ENCODE results near the gene EPHA7.

Gene EPHA7

GRCh38 chr6:93419304-93420162, at the start of gene EPHA7:
EPHA7 (minus strand) TSS chr6:93419559; CDS start chr6:93419341, 218 bp downstream.
- no peak for DNase-seq (ENCODE audit: low read depth)

- DNase-seq (ENCODE audit: low read depth): no peak
Observed at GRCh38 chr6:93468291-93468690, 48.9 kb upstream of the EPHA7 start.

- no peak for DNase-seq (ENCODE audit: low read depth)
Observed at GRCh38 chr6:93454533-93454932, 35.2 kb upstream of the EPHA7 start.

- DNase-seq (ENCODE audit: low read depth): no peak
Observed at GRCh38 chr6:93453956-93454355, 34.6 kb upstream of the EPHA7 start.

DNA sequence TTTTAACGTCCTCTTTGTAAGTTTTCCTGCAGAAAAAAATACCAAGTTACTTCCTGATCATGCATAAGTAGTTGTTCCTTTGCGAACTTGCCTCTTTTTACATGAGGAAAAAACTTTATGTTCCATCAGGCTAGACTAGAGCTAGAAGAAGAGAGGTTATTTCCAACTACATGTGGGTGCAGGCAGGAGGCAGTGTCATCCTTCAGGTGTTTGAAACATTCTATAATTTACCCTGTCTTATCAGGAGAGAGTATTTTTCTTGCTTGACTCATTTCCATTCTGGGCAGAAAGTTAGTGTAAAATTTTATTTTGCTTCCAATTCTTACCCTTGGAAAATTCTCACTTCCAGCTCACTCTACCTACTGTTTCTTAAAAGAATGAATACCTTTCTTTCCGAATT, 28.5 kb upstream of the EPHA7 start:
- no peak for DNase-seq (ENCODE audit: low read depth)

- no peak for DNase-seq (ENCODE audit: low read depth)
Observed at GRCh38 chr6:93437491-93437890, 18.1 kb upstream of the EPHA7 start.

- DNase-seq (ENCODE audit: low read depth): no peak
Observed at GRCh38 chr6:93433592-93433991, 14.2 kb upstream of the EPHA7 start.

DNA sequence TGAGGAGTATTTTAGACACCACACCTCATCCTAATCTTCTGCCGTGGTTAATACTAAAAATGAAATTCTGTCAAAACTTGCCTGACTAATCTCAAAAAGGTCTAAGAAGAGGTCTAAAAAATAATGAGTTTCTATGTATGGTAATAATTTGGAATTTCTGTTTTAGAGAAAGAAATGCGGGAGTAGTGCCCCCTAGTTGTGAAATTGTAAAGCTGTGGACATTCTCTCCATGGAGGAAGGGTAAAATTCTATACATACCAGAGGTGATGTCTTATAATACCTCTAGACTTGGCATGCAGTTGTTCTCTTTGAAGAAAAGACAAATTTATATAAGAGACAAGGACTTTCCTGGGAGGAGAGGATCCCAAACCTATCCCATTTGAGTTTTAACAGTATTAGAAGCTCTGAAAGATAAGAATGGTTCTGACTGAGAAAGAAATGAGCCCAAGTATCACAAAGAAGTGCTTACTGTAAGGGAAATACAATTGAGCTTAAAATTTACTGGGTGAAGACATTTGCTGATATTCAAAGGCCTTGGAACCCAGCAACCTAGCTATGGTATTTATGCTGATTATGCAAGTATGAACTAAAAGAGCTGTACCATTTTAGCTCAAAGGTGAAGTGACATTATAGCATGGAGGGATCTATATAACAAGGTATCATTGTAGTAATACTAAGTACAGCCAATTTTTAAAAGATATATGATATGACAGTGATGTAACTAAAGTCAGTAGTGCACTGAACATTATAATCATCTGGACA, 5.1 kb upstream of the EPHA7 start:
- DNase-seq (ENCODE audit: low read depth): no peak

- no peak for DNase-seq (ENCODE audit: low read depth)
Observed at GRCh38 chr6:93423542-93423941, 4.2 kb upstream of the EPHA7 start.

GRCh38 chr6:93420163-93420795, 920 bp upstream of the EPHA7 start:
- DNase-seq (ENCODE audit: low read depth): no peak

- no peak for DNase-seq (ENCODE audit: low read depth)
Observed at GRCh38 chr6:93418408-93419303, 703 bp downstream of the EPHA7 start.

- DNase-seq (ENCODE audit: low read depth): no peak
Observed at GRCh38 chr6:93418033-93418407, 1.3 kb downstream of the EPHA7 start.

GRCh38 chr6:93417421-93418013, 1.8 kb downstream of the EPHA7 start:
- DNase-seq (ENCODE audit: low read depth): no peak

DNA sequence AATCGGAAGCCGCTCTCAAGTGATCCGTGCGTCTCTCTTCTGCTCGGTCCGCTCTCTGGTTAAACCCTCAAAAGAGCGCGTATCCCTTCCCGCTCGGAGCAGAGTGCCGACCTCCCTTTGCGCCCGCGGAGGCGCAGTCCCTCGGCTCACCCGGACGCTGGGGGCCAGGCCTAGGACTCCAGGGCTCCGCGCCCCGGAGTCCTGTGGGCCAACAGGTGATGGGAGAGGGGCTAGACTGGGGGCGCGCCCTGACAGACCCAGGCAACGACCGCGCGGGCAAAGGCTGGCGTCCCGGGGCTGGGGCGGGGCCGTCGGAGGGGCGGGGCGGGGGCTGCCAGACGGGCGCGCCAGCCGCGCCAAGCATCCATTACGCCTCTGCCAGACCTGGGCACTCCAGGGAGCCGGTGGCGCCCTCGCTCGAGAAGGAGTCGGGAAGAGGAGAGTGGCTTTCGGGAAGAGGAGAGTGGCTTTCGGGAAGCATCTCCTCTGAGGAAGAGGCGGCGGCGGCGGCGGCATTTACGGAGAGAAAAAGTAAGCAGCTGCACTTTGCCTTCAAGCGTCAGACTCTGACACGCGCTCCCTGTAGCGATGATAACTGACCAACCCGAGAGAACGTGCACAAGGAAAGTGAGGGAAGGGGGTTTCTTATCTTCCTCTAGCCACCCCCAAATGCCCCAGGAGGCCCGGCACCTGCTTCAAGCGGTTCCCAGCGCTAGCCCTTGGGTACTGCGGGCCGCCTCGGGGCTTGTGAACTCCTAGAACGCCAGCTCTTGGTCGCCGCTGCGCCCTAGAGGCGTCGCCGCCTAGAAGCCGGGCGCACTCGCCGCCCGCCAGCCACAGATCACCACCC, 2.6 kb downstream of the EPHA7 start:
- DNase-seq (ENCODE audit: low read depth): no peak

GRCh38 chr6:93413190-93413589, 6.2 kb downstream of the EPHA7 start:
- no peak for DNase-seq (ENCODE audit: low read depth)

DNA sequence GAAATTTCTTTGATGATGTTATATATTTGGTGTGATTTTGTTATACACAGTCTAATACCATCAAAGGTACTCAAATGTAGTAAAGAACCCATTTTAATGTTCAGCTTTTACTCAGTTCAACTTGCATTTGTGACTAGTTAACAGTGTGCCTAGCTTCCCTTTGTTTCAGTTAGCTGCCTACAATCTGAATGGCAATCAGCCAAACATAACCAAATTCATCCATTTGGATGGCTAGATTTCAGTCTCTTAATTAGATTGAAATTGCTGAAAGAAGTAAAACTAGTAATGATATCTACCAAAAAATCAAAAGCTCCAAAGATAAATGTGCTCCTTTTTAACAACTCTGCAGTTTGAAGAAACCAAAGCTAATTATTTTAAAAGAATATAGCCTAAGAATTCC, 6.9 kb downstream of the EPHA7 start:
- DNase-seq (ENCODE audit: low read depth): no peak

DNA sequence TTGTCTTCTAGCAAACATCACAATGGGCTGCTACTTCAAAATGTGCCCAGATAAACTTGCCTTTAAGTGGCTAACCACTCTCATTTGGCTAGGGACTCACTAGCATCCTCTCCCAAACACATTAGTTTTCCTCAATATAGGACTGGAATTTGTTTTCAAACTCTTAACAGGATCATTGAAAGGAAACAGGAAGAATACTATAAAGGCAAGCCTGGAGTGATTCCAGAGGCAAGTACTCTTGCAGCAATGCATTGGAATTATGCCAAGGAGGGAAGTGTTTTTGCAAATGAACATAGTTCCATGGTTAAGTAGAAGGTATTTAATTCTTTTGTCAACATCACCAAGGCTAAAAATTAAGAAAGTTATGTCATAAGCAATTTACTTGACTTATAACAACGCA, 12.2 kb downstream of the EPHA7 start:
- DNase-seq (ENCODE audit: low read depth): no peak

GRCh38 chr6:93403390-93403789, 16.0 kb downstream of the EPHA7 start:
- DNase-seq (ENCODE audit: low read depth): no peak

DNA sequence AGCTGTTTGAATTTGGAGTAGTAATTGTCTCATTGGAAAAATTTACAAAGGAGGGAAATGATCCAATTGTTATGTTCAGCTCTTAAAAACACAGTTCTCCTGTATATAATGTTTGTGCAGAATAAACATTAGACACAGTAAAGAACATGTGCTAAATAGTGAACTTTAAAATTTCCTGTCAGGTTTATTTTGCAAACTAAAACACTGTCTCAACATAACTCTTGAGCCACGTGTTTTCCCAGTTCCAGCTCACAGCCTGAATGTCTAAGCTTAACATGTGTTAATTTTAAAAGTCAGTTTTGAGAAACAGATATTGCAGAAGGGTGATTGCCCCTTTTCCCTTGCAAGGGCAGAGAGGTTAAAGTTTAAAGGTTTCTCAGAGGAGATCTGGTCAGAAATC, 20.6 kb downstream of the EPHA7 start:
- DNase-seq (ENCODE audit: low read depth): no peak

DNA sequence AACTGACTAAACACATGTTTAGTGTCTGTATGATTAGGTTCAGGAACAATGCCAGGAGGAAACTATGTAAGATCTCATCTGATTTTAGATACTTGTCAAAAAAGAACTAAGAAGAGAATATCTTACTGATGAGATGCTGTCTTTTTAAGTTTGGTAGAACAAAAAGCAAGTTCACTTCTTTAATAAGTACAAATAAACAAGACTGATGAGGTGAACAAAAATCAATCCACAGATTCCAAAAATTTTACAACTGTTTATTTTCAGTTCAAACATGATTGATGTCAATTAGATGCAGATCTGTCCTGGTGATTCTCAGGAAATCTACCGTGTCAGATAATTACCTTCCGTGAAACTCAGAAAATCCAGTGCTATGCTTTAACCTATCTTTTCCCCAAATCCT, 24.9 kb downstream of the EPHA7 start:
- no peak for DNase-seq (ENCODE audit: low read depth)

All from stimulated activated CD8-positive, alpha-beta memory T cell treated with anti-CD3 and anti-CD28 coated beads, Interleukin-15, amount 100 ng/mL, for 1 hour (primary cell).